HCT116 (cell line): ENCODE data around the gene SGMS2. TPM values are rescaled to one million over a fixed set of nuclear protein-coding genes. Genes with fewer than 3 reads are reported as not detected.

Source experiments
- ATAC-seq: fragments of 200-7000 bp; cut with Tn5 transposase; 2 replicates; pipeline ENCODE4 v1.9.1; 2020; ENCODE audit warnings: mild to moderate bottlenecking, moderate library complexity
- BruUV-seq: library from RNA; stranded (reverse); fragments of 400-500 nt; replicated peaks from 2 replicates; lab custom pipeline; 2021; lab: Mats Ljungman, UMichigan
- CTCF ChIA-PET: fragments of 300-600 bp; sonication (Branson Sonifier 250); formaldehyde crosslinking; loops from one replicate; lab custom pipeline; 2021; ENCODE audit warnings: antibody characterized with exemption; lab: Charles Lee
- POLR2A ChIA-PET: fragments of 300-600, 350-600 bp; sonication (Branson Sonifier 250); formaldehyde crosslinking; loops from one replicate; lab custom pipeline; 2021; ENCODE audit warnings: antibody characterized with exemption; lab: Charles Lee
- RAD21 ChIA-PET, 2 experiments: fragments of 300-600 bp; sonication (Branson Sonifier 250); formaldehyde crosslinking; loops; one replicate each; lab custom pipeline; 2023; ENCODE audit warnings: low total read pairs in 2 of 2; ENCODE audit not compliant: uncharacterized antibody in 2 of 2, unreplicated experiment in 2 of 2, low non-redundant PET in 1 of 2; lab: Charles Lee
- DNase-seq: peaks from one replicate; pipeline ENCODE4 v3.0.0-alpha.2; 2010; ENCODE audit warnings: low read depth, low spot score
- H2AFZ ChIP-seq: fragments of 200-600 bp; shearing (Covaris generic), sonication (generic); 2 replicates; pipeline ENCODE4 v1.6.1; 2017; ENCODE audit warnings: low read depth, mixed run types, mixed read lengths, antibody characterized with exemption, low read length; ENCODE audit not compliant: poor library complexity, severe bottlenecking
- H3K27ac ChIP-seq: 2 replicates; pipeline ENCODE4 v1.5.1; 2012; ENCODE audit warnings: low read depth, low read length
- H3K27me3 ChIP-seq: fragments of 200-600 bp; sonication (generic); 2 replicates; pipeline ENCODE4 v1.6.1; 2016; ENCODE audit warnings: mixed run types, low read length, mixed read lengths; ENCODE audit not compliant: insufficient read depth
- H3K36me3 ChIP-seq, 2 experiments: fragments of 200-500 bp in 1 of 2; fragments of 200-600 bp in 1 of 2; sonication (Bioruptor generic) in 1 of 2; sonication (generic) in 1 of 2; 2 replicates each; pipeline versions ENCODE4 v1.5.1 to v1.6.1; 2014 to 2016; ENCODE audit warnings: low read length in 2 of 2, inconsistent platforms in 1 of 2, mixed read lengths in 1 of 2, mixed run types in 1 of 2; ENCODE audit not compliant: insufficient read depth in 2 of 2, control insufficient read depth in 1 of 2
- H3K4me1 ChIP-seq, 2 experiments: fragments of 200-600 bp in 1 of 2; sonication (generic) in 1 of 2; 2 replicates each; pipeline versions ENCODE4 v1.5.1 to v1.6.1; 2012 to 2017; ENCODE audit warnings: low read length in 2 of 2, inconsistent platforms in 1 of 2, mild to moderate bottlenecking in 1 of 2, mixed read lengths in 1 of 2, mixed run types in 1 of 2, moderate library complexity in 1 of 2; ENCODE audit not compliant: insufficient read depth in 2 of 2, control insufficient read depth in 1 of 2
- H3K4me2 ChIP-seq: fragments of 200-600 bp; sonication (generic); 2 replicates; pipeline ENCODE4 v1.6.1; 2017; ENCODE audit warnings: mixed run types, low read length, mixed read lengths
- H3K4me3 ChIP-seq, 2 experiments: fragments of 200-600 bp in 1 of 2; sonication (generic) in 1 of 2; replicated peaks in 1 of 2; 2 replicates each; pipeline ENCODE4 v1.5.1; 2011 to 2016; ENCODE audit warnings: low read length in 2 of 2, control low read depth in 1 of 2, low read depth in 1 of 2, mild to moderate bottlenecking in 1 of 2, mixed read lengths in 1 of 2, mixed run types in 1 of 2
- H3K79me2 ChIP-seq: fragments of 200-600 bp; sonication (generic); 2 replicates; pipeline ENCODE4 v1.6.1; 2017; ENCODE audit warnings: mild to moderate bottlenecking, mixed run types, low read length, moderate library complexity, mixed read lengths; ENCODE audit not compliant: insufficient read depth
- H3K9ac ChIP-seq: fragments of 200-600 bp; sonication (generic); 2 replicates; pipeline ENCODE4 v1.6.1; 2016; ENCODE audit warnings: low read length, mixed read lengths
- H3K9me2 ChIP-seq: fragments of 200-600 bp; sonication (generic), shearing (Covaris generic); 2 replicates; pipeline ENCODE4 v1.6.1; 2017; ENCODE audit warnings: mixed run types, mild to moderate bottlenecking, moderate library complexity; ENCODE audit not compliant: insufficient read depth
- H3K9me3 ChIP-seq, 2 experiments: fragments of 200-500 bp in 1 of 2; fragments of 200-600 bp in 1 of 2; sonication (Bioruptor generic) in 1 of 2; sonication (generic) in 1 of 2; 2 replicates each; pipeline ENCODE4 v1.6.1; 2014 to 2017; ENCODE audit warnings: low read length in 2 of 2, mixed read lengths in 2 of 2, inconsistent platforms in 1 of 2, low read depth in 1 of 2, mild to moderate bottlenecking in 1 of 2, mixed run types in 1 of 2, moderate library complexity in 1 of 2; ENCODE audit not compliant: control insufficient read depth in 1 of 2, insufficient read depth in 1 of 2
- H4K20me1 ChIP-seq: fragments of 200-600 bp; sonication (generic), shearing (Covaris generic); 2 replicates; pipeline ENCODE4 v1.6.1; 2017; ENCODE audit warnings: mixed run types, mild to moderate bottlenecking, moderate library complexity; ENCODE audit not compliant: insufficient read depth
- CEBPB ChIP-seq: IDR thresholded peaks from 2 replicates; pipeline ENCODE4 v1.6.1; 2012; ENCODE audit warnings: low read depth
- EZH2 ChIP-seq: fragments of 200-600 bp; sonication (generic); IDR thresholded peaks from 2 replicates; pipeline ENCODE4 v1.6.1; 2017; ENCODE audit warnings: antibody characterized with exemption, mixed run types
- JUND ChIP-seq: IDR thresholded peaks from 2 replicates; pipeline ENCODE4 v1.6.1; 2012
- POLR2A ChIP-seq: IDR thresholded peaks from 2 replicates; pipeline ENCODE4 v1.7.0; 2011; ENCODE audit warnings: borderline replicate concordance; ENCODE audit not compliant: insufficient read depth, insufficient read length; ENCODE audit errors: extremely low read depth
- SIN3A ChIP-seq: IDR thresholded peaks from 2 replicates; pipeline ENCODE4 v1.6.1; 2012; ENCODE audit warnings: low read depth
- SP1 ChIP-seq: IDR thresholded peaks from 2 replicates; pipeline ENCODE4 v1.6.1; 2012; ENCODE audit warnings: low read depth
- YY1 ChIP-seq: IDR thresholded peaks from 2 replicates; pipeline ENCODE4 v1.6.1; 2011; ENCODE audit warnings: low read length, low read depth, moderate library complexity, mild to moderate bottlenecking; ENCODE audit not compliant: insufficient replicate concordance; ENCODE audit errors: extremely low read depth
- ZNF274 ChIP-seq: fragments of 200-500 bp; sonication (Bioruptor generic); IDR thresholded peaks from 2 replicates; pipeline ENCODE4 v1.6.1; 2014; ENCODE audit warnings: mild to moderate bottlenecking, low read depth, low read length, inconsistent platforms
- intact Hi-C: fragments of 100-400 bp; cut with micrococcal nuclease; formaldehyde crosslinking; loops from 2 replicates; pipeline ENCODE4 v1.10.0; 2022
- total RNA-seq: library from RNA; stranded (reverse); gene quantifications from one replicate; pipeline ENCODE4 v1.2.1, GENCODE V29; 2021; ENCODE audit not compliant: unreplicated experiment
- TF ChIP-seq, protein P1 (sequence below): IDR thresholded peaks from 2 replicates; pipeline ENCODE4 v1.6.1; 2011; ENCODE audit warnings: mild to moderate bottlenecking, low read length, moderate library complexity; ENCODE audit not compliant: insufficient replicate concordance; ENCODE audit errors: extremely low read depth
- TF ChIP-seq, protein P2 (sequence below): IDR thresholded peaks from 2 replicates; pipeline ENCODE4 v1.6.1; 2012; ENCODE audit warnings: low read depth
- TF ChIP-seq, protein P3 (sequence below), 3 experiments: fragments of 200-600 bp in 1 of 3; sonication (generic) in 1 of 3; IDR thresholded peaks in 2 of 3; conservative IDR thresholded peaks in 1 of 3; 2 replicates each; pipeline ENCODE4 v1.5.1; 2012 to 2017; ENCODE audit warnings: low read depth in 2 of 3, low read length in 2 of 3, antibody characterized with exemption in 1 of 3, borderline replicate concordance in 1 of 3, control low read depth in 1 of 3, mild to moderate bottlenecking in 1 of 3, mixed read lengths in 1 of 3, mixed run types in 1 of 3, moderate library complexity in 1 of 3; ENCODE audit not compliant: insufficient read depth in 1 of 3

The SGMS2 gene
- total RNA-seq, 1 experiment from 2014 or later = 36.6 TPM

DNA sequence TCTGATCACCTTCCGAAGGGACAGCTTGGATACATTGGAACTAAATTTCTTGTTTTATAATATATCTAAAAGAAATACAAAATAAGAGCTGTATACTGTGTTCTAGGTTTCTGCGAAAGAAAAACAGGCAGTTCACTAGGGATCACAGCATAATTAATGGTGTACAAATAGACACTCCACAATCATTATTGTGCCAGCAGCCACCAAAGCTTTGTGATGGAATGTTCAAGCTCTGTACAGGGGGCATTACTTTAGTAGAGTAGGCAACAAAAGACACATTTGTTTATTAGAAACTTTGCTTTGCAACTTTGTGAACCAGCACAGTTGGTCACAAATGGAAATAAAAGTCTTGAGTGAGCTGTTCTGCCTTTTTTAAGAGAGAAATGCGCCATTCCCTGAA is 49.3 kb downstream of the SGMS2 start:
- intact Hi-C loops = no loop called here
- no peak overlapping the region for H3K27ac ChIP-seq
- DNase-seq (no peak), ATAC-seq (no peak)
- no peaks in the 10 kb centered on the region for H3K79me2 ChIP-seq
- ChIA-PET RAD21 (no interaction called here), POLR2A (interaction anchor here (0.8 kb wide), 1 partner anchor 10 kb away, joined by 3 read pairs; no protein-coding TSS in a partner anchor), CTCF (no interaction called here)
- no peaks in the 10 kb centered on the region for H3K9me2 ChIP-seq
- no peaks in the 10 kb centered on the region for H3K9me3 ChIP-seq
- no peak overlapping the region for H2AFZ ChIP-seq
- H3K27me3 ChIP-seq = no peaks in the 10 kb centered on the region
- no peaks in the 10 kb centered on the region for H4K20me1 ChIP-seq
- no peaks in the 10 kb centered on the region for H3K4me1 ChIP-seq
- no peak overlapping the region for H3K4me3 ChIP-seq
- no TSS peak for BruUV-seq
- H3K9ac ChIP-seq = no peak overlapping the region
- no peaks in the 10 kb centered on the region for H3K36me3 ChIP-seq
- H3K4me2 ChIP-seq = no peak overlapping the region
- TF ChIP-seq EZH2 = no peak
- TF ChIP-seq, protein P1, sequence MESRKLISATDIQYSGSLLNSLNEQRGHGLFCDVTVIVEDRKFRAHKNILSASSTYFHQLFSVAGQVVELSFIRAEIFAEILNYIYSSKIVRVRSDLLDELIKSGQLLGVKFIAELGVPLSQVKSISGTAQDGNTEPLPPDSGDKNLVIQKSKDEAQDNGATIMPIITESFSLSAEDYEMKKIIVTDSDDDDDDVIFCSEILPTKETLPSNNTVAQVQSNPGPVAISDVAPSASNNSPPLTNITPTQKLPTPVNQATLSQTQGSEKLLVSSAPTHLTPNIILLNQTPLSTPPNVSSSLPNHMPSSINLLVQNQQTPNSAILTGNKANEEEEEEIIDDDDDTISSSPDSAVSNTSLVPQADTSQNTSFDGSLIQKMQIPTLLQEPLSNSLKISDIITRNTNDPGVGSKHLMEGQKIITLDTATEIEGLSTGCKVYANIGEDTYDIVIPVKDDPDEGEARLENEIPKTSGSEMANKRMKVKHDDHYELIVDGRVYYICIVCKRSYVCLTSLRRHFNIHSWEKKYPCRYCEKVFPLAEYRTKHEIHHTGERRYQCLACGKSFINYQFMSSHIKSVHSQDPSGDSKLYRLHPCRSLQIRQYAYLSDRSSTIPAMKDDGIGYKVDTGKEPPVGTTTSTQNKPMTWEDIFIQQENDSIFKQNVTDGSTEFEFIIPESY = no peak
- no peak for TF ChIP-seq JUND
- no peak for TF ChIP-seq SIN3A
- TF ChIP-seq ZNF274 = no peak
- TF ChIP-seq CEBPB = no peak
- TF ChIP-seq, protein P2, sequence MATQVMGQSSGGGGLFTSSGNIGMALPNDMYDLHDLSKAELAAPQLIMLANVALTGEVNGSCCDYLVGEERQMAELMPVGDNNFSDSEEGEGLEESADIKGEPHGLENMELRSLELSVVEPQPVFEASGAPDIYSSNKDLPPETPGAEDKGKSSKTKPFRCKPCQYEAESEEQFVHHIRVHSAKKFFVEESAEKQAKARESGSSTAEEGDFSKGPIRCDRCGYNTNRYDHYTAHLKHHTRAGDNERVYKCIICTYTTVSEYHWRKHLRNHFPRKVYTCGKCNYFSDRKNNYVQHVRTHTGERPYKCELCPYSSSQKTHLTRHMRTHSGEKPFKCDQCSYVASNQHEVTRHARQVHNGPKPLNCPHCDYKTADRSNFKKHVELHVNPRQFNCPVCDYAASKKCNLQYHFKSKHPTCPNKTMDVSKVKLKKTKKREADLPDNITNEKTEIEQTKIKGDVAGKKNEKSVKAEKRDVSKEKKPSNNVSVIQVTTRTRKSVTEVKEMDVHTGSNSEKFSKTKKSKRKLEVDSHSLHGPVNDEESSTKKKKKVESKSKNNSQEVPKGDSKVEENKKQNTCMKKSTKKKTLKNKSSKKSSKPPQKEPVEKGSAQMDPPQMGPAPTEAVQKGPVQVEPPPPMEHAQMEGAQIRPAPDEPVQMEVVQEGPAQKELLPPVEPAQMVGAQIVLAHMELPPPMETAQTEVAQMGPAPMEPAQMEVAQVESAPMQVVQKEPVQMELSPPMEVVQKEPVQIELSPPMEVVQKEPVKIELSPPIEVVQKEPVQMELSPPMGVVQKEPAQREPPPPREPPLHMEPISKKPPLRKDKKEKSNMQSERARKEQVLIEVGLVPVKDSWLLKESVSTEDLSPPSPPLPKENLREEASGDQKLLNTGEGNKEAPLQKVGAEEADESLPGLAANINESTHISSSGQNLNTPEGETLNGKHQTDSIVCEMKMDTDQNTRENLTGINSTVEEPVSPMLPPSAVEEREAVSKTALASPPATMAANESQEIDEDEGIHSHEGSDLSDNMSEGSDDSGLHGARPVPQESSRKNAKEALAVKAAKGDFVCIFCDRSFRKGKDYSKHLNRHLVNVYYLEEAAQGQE = no peak
- TF ChIP-seq, protein P3, sequence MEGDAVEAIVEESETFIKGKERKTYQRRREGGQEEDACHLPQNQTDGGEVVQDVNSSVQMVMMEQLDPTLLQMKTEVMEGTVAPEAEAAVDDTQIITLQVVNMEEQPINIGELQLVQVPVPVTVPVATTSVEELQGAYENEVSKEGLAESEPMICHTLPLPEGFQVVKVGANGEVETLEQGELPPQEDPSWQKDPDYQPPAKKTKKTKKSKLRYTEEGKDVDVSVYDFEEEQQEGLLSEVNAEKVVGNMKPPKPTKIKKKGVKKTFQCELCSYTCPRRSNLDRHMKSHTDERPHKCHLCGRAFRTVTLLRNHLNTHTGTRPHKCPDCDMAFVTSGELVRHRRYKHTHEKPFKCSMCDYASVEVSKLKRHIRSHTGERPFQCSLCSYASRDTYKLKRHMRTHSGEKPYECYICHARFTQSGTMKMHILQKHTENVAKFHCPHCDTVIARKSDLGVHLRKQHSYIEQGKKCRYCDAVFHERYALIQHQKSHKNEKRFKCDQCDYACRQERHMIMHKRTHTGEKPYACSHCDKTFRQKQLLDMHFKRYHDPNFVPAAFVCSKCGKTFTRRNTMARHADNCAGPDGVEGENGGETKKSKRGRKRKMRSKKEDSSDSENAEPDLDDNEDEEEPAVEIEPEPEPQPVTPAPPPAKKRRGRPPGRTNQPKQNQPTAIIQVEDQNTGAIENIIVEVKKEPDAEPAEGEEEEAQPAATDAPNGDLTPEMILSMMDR (IDR thresholded peaks at IDR 0.05 in 2 of 3, conservative IDR thresholded peaks at IDR 0.05 in 1 of 3; ENCODE audit: borderline replicate concordance in 1 of 3, insufficient read depth in 1 of 3, low read depth in 2 of 3, low read length in 2 of 3) = no peak
- TF ChIP-seq YY1 = no peak
- TF ChIP-seq SP1 = no peak
- no peak for TF ChIP-seq POLR2A
- TF ChIP-seq, all 23 proteins: peak for 0
